SK-N-SH (cell line): ENCODE measurements around the gene ORC1. TPM values are rescaled to one million over a fixed set of nuclear protein-coding genes. Genes with fewer than 3 reads are reported as not detected.

Experiments used
- CTCF ChIA-PET: fragments of 300-600, 350-600 bp; formaldehyde crosslinking; extraction: SDS; loops from one replicate; lab custom pipeline; 2021; lab: Yijun Ruan, JAX
- POLR2A ChIA-PET: fragments of 350-600 bp; sonication (Branson Sonifier 250); formaldehyde crosslinking; extraction: SDS; loops from one replicate; lab custom pipeline; 2020; ENCODE audit warnings: antibody characterized with exemption, inconsistent platforms; lab: Yijun Ruan, JAX
- DNase-seq: peaks from one replicate; pipeline ENCODE4 v3.0.0; 2012
- H2AFZ ChIP-seq: fragments of 200-600 bp; sonication (generic); 2 replicates; pipeline ENCODE4 v1.8.1; 2016; ENCODE audit warnings: antibody characterized with exemption, mild to moderate bottlenecking, low read depth
- H3F3A ChIP-seq: fragments of 200-600 bp; sonication (generic); replicated peaks from 2 replicates; pipeline ENCODE3; 2016; ENCODE audit warnings: antibody characterized with exemption, mild to moderate bottlenecking; ENCODE audit not compliant: insufficient read depth
- H3K27ac ChIP-seq, 2 experiments: fragments of 200-500 bp in 1 of 2; fragments of 200-600 bp in 1 of 2; sonication (Bioruptor generic) in 1 of 2; sonication (generic), shearing (Covaris generic) in 1 of 2; 2 replicates each; pipeline versions ENCODE4 v1.5.1 to v1.6.1; 2014 to 2016; ENCODE audit warnings: low read depth in 2 of 2, inconsistent platforms in 1 of 2, low read length in 1 of 2, mild to moderate bottlenecking in 1 of 2, mixed read lengths in 1 of 2
- H3K27me3 ChIP-seq: fragments of 200-600 bp; sonication (generic), shearing (Covaris generic); 2 replicates; pipeline ENCODE4 v1.6.1; 2016; ENCODE audit warnings: mixed run types; ENCODE audit not compliant: insufficient read depth
- H3K36me3 ChIP-seq, 2 experiments: fragments of 200-500 bp in 1 of 2; fragments of 200-600 bp in 1 of 2; sonication (Bioruptor generic) in 1 of 2; sonication (generic) in 1 of 2; replicated peaks in 1 of 2; 2 replicates each; pipeline versions ENCODE3 to v1.5.1; 2014 to 2016; ENCODE audit warnings: low read length in 1 of 2, mild to moderate bottlenecking in 1 of 2; ENCODE audit not compliant: insufficient read depth in 2 of 2, control insufficient read depth in 1 of 2
- H3K4me1 ChIP-seq, 2 experiments: fragments of 200-500 bp in 1 of 2; fragments of 200-600 bp in 1 of 2; sonication (Bioruptor generic) in 1 of 2; sonication (generic), shearing (Covaris generic) in 1 of 2; 2 replicates each; pipeline versions ENCODE4 v1.5.1 to v1.6.1; 2014 to 2016; ENCODE audit warnings: low read depth in 1 of 2, low read length in 1 of 2, mixed run types in 1 of 2; ENCODE audit not compliant: insufficient read depth in 2 of 2, control insufficient read depth in 1 of 2
- H3K4me2 ChIP-seq: fragments of 200-600 bp; sonication (generic), shearing (Covaris generic); 2 replicates; pipeline ENCODE4 v1.6.1; 2017; ENCODE audit warnings: mixed run types
- H3K4me3 ChIP-seq, 2 experiments: fragments of 200-500 bp in 1 of 2; fragments of 200-600 bp in 1 of 2; sonication (Bioruptor generic) in 1 of 2; sonication (generic), shearing (Covaris generic) in 1 of 2; 2 replicates each; pipeline versions ENCODE4 v1.5.1 to v1.8.1; 2014 to 2016; ENCODE audit warnings: low read depth in 2 of 2, inconsistent platforms in 1 of 2, low read length in 1 of 2, mild to moderate bottlenecking in 1 of 2, mixed read lengths in 1 of 2, moderate library complexity in 1 of 2
- H3K79me2 ChIP-seq: fragments of 200-600 bp; sonication (generic); 2 replicates; pipeline ENCODE4 v1.8.1; 2017; ENCODE audit warnings: mild to moderate bottlenecking; ENCODE audit not compliant: insufficient read depth
- H3K9ac ChIP-seq: fragments of 200-600 bp; sonication (generic); 2 replicates; pipeline ENCODE4 v1.6.1; 2017; ENCODE audit warnings: mixed run types
- H3K9me2 ChIP-seq: fragments of 200-600 bp; sonication (generic); 2 replicates; pipeline ENCODE4 v1.6.1; 2017; ENCODE audit warnings: mixed run types
- H3K9me3 ChIP-seq: fragments of 200-600 bp; sonication (generic); 2 replicates; pipeline ENCODE4 v1.6.1; 2017; ENCODE audit warnings: mixed run types, mild to moderate bottlenecking, moderate library complexity
- H4K20me1 ChIP-seq: fragments of 200-600 bp; sonication (generic); 2 replicates; pipeline ENCODE4 v1.6.1; 2017; ENCODE audit warnings: mild to moderate bottlenecking, mixed run types; ENCODE audit not compliant: insufficient read depth
- CHD2 ChIP-seq: fragments of 150-350 bp; IDR thresholded peaks from 2 replicates; pipeline ENCODE4 v1.6.1; 2018; ENCODE audit warnings: low read length; ENCODE audit not compliant: partially characterized antibody
- CTCF ChIP-seq: fragments of 200-600 bp; sonication (generic); IDR thresholded peaks from 2 replicates; pipeline ENCODE4 v1.6.1; 2017; ENCODE audit warnings: antibody characterized with exemption, mild to moderate bottlenecking, moderate library complexity
- EP300 ChIP-seq, 2 experiments: IDR thresholded peaks; 2 replicates each; pipeline versions ENCODE4 v1.4.0 to v1.6.1; 2012; ENCODE audit warnings: borderline replicate concordance in 1 of 2, low read depth in 1 of 2, low read length in 1 of 2
- FOSL2 ChIP-seq: IDR thresholded peaks from 2 replicates; pipeline ENCODE4 v1.4.0; 2012; ENCODE audit warnings: low read depth, mild to moderate bottlenecking, moderate library complexity, borderline replicate concordance
- FOXM1 ChIP-seq: IDR thresholded peaks from 2 replicates; pipeline ENCODE4 v1.4.0; 2012; ENCODE audit warnings: low read depth, mild to moderate bottlenecking
- GABPA ChIP-seq: IDR thresholded peaks from 2 replicates; pipeline ENCODE4 v1.4.0; 2012; ENCODE audit warnings: low read depth, mild to moderate bottlenecking
- IRF3 ChIP-seq: fragments of 150-350 bp; IDR thresholded peaks from 2 replicates; pipeline ENCODE4 v1.6.1; 2016; ENCODE audit warnings: mild to moderate bottlenecking, low read depth, low read length
- JUND ChIP-seq: IDR thresholded peaks from 2 replicates; pipeline ENCODE4 v1.4.0; 2012
- MAX ChIP-seq: IDR thresholded peaks from 2 replicates; pipeline ENCODE4 v1.4.0; 2012; ENCODE audit warnings: low read depth
- MEF2A ChIP-seq: IDR thresholded peaks from 2 replicates; pipeline ENCODE4 v1.4.0; 2012; ENCODE audit warnings: low read depth, borderline replicate concordance
- MXI1 ChIP-seq: IDR thresholded peaks from 2 replicates; pipeline ENCODE4 v1.6.1; 2012; ENCODE audit warnings: mild to moderate bottlenecking, low read depth, low read length, improper control_type of control experiment
- POLR2AphosphoS5 ChIP-seq: IDR thresholded peaks from 2 replicates; pipeline ENCODE4 v1.6.1; 2012; ENCODE audit warnings: low read depth, low read length
- RFX5 ChIP-seq: IDR thresholded peaks from 2 replicates; pipeline ENCODE4 v1.6.1; 2012; ENCODE audit warnings: mild to moderate bottlenecking, improper control_type of control experiment, low read length
- RXRA ChIP-seq: IDR thresholded peaks from 2 replicates; pipeline ENCODE4 v1.4.0; 2012; ENCODE audit warnings: low read depth, mild to moderate bottlenecking, borderline replicate concordance
- SMC3 ChIP-seq: IDR thresholded peaks from 2 replicates; pipeline ENCODE4 v1.6.1; 2012; ENCODE audit warnings: low read depth, low read length, improper control_type of control experiment
- ZBTB33 ChIP-seq: IDR thresholded peaks from 2 replicates; pipeline ENCODE4 v1.4.0; 2012; ENCODE audit warnings: low read depth, borderline replicate concordance
- WGBS: methylation state at CpG from one replicate; pipeline ENCODE4 v1.1.6; 2017; ENCODE audit warnings: low lambda C conversion rate; 5-methylcytosine and 5-hydroxymethylcytosine counted together
- polyA plus RNA-seq, 3 experiments: library from polyadenylated mRNA; depleted of rRNA; stranded (reverse); fragments of >200 nt; gene quantifications; 2 replicates each; pipeline ENCODE4 v1.2.3, GENCODE V29; 2012

The ORC1 gene
- polyA plus RNA-seq, 1 of the 3 experiments (the other 2 are of a cell fraction) = 5.2 TPM

- Histone ChIP-seq H3K9ac (no peak overlapping the region), H3F3A (no peaks in the 10 kb centered on the region), H3K79me2 (no peaks in the 10 kb centered on the region), H4K20me1 (no peaks in the 10 kb centered on the region), H3K4me2 (no peak overlapping the region), H3K36me3 (peaks cover 39 to 55% of the 10 kb centered on the region in 2 experiments), H3K4me1 (no peaks in the 10 kb centered on the region), H3K9me2 (no peaks in the 10 kb centered on the region), H3K27ac (no peak overlapping the region), H3K27me3 (no peaks in the 10 kb centered on the region), H2AFZ (no peak overlapping the region), H3K4me3 (no peak overlapping the region), H3K9me3 (no peaks in the 10 kb centered on the region)
- TF ChIP-seq SMC3 (no peak), CHD2 (no peak), FOXM1 (no peak), RXRA (no peak), JUND (no peak), MAX (no peak), GABPA (no peak), EP300 (IDR thresholded peaks at IDR 0.05; ENCODE audit: borderline replicate concordance in 1 of 2, low read depth in 1 of 2, low read length in 1 of 2) (no peak), MEF2A (no peak), IRF3 (no peak)
- POLR2A ChIA-PET = no interaction called here
- DNase-seq = no peak
- WGBS = 96% methylated on average over 7 of the region's 7 CpGs
- CTCF ChIA-PET = no interaction called here
Observed at GRCh38 chr1:52436817-52437216, 32.6 kb upstream of the ORC1 start.

GRCh38 chr1:52435650-52436049 lies 31.4 kb upstream of the ORC1 start:
- Histone ChIP-seq H3K27me3 (no peaks in the 10 kb centered on the region), H3K4me2 (no peak overlapping the region), H3K4me3 (no peak overlapping the region), H3K9me2 (no peaks in the 10 kb centered on the region), H3K9ac (no peak overlapping the region), H3F3A (no peaks in the 10 kb centered on the region), H3K27ac (no peak overlapping the region), H3K79me2 (no peaks in the 10 kb centered on the region), H4K20me1 (no peaks in the 10 kb centered on the region), H3K4me1 (no peaks in the 10 kb centered on the region), H2AFZ (no peak overlapping the region), H3K9me3 (no peaks in the 10 kb centered on the region), H3K36me3 (peaks cover 46 to 57% of the 10 kb centered on the region in 2 experiments)
- no peak for DNase-seq
- ChIA-PET CTCF (interaction anchor here (1.2 kb wide), 1 partner anchor 250 kb away, joined by 3 read pairs; no protein-coding TSS in a partner anchor), POLR2A (no interaction called here)
- TF ChIP-seq ZBTB33 (no peak), RFX5 (no peak), SMC3 (no peak), FOSL2 (no peak), MXI1 (no peak), CTCF (no peak), POLR2AphosphoS5 (no peak)
- WGBS = 100% methylated on average over 1 of the region's 1 CpG
